Measurements from ENCODE around the gene KMO.

GRCh38 chr1:241513378-241513777 is 18.8 kb upstream of the KMO start:
- TF ChIP-seq CTCF (IDR thresholded peaks at IDR 0.05; ENCODE audit: borderline replicate concordance, extremely low read depth, low read length, poor library complexity, severe bottlenecking) = no peak
- TF ChIP-seq EZH2 (IDR thresholded peaks at IDR 0.05; ENCODE audit: borderline replicate concordance, low read depth, low read length, severe bottlenecking) = no peak

Measured in DND-41 (cell line).